Adrenal gland (tissue), 12 donors: ENCODE results near the gene GH2. TPM values are rescaled to one million over a fixed set of nuclear protein-coding genes. Genes with fewer than 3 reads are reported as not detected.
"Not testable (repeated sequence)": the region's sequence is repeated elsewhere in the genome, so short reads cannot be mapped to it uniquely, and the experiment has no call there.

Experiments used
- DNase-seq, 7 donors: peaks; one replicate each; pipeline ENCODE4 v3.0.0-alpha.2; 2019 to 2020
- H3K27ac ChIP-seq, 5 donors: fragments of 200-600 bp; sonication (generic) in 4 of 5; 1 replicate in 3 of 5; 2 replicates in 2 of 5; pipeline versions ENCODE4 v1.5.1 to v1.8.0; 2016 to 2020; ENCODE audit warnings: mild to moderate bottlenecking in 1 of 5
- H3K27me3 ChIP-seq: fragments of 200-600 bp; 2 replicates; pipeline ENCODE4 v1.8.0; 2021
- H3K36me3 ChIP-seq, 2 donors: fragments of 200-600 bp; replicated peaks in 1 of 2; 1 replicate in 1 of 2; 2 replicates in 1 of 2; pipeline versions ENCODE4 v1.5.1 to v1.8.0; 2018 to 2022
- H3K4me1 ChIP-seq, 2 donors: fragments of 200-600 bp; replicated peaks in 1 of 2; 1 replicate in 1 of 2; 2 replicates in 1 of 2; pipeline versions ENCODE4 v1.5.1 to v1.8.0; 2018 to 2021
- H3K4me3 ChIP-seq, 4 donors: fragments of 200-600 bp; sonication (generic) in 3 of 4; one replicate each; pipeline ENCODE4 v1.5.1; 2016 to 2018
- H3K9me3 ChIP-seq, 3 donors: fragments of 200-600 bp; sonication (generic) in 1 of 3; replicated peaks in 1 of 3; 1 replicate in 2 of 3; 2 replicates in 1 of 3; pipeline versions ENCODE4 v1.5.1 to v1.8.0; 2016 to 2021
- POLR2A ChIP-seq, 2 donors: fragments of 450-650 bp; IDR thresholded peaks; one replicate each; pipeline ENCODE4 v1.6.1; 2017; ENCODE audit warnings: antibody characterized with exemption in 2 of 2, mild to moderate bottlenecking in 2 of 2, moderate library complexity in 1 of 2
- WGBS, 4 donors: extraction: QIAGEN DNeasy Blood & Tissue Kit in 2 of 4; methylation state at CpG; one replicate each; pipeline versions ENCODE4 v1.1.5 to v1.1.7; 2013 to 2017; 5-methylcytosine and 5-hydroxymethylcytosine counted together
- intact Hi-C, 2 donors: fragments of 100-400 bp; cut with DNase I; formaldehyde crosslinking; loops; one replicate each; pipeline versions ENCODE4 v1.14.1 to v1.15.0; 2022 to 2023
- polyA plus RNA-seq, 3 donors: library from polyadenylated mRNA; stranded (reverse); fragments of 200-250 nt in 2 of 3; fragments of 350-450 nt in 1 of 3; fragmentation: Illumina TruSeq in 1 of 3; extraction: RNeasy Lipid Tissue Mini Kit (QIAGEN cat#74804) in 1 of 3; gene quantifications; one replicate each; pipeline ENCODE4 v1.2.3, GENCODE V29; 2013 to 2014
- total RNA-seq, 9 donors: library from RNA; depleted of rRNA in 4 of 9; stranded (reverse); fragments of >200 nt in 4 of 9; fragments of 120-200 nt in 1 of 9; fragmentation: NEBNext Ultra II Directional in 1 of 9; extraction: Animal tissue kit (Norgen Biotek cat#: 25700) in 1 of 9; gene quantifications; one replicate each; pipeline versions ENCODE4 v1.1.0 to v1.2.4, GENCODE V29; 2013 to 2023
- TF ChIP-seq, protein P1 (sequence below), 6 experiments: fragments of 450-650 bp in 4 of 6; fragments of 200-600 bp in 2 of 6; sonication (generic) in 1 of 6; IDR thresholded peaks; 1 replicate in 5 of 6; 2 replicates in 1 of 6; pipeline versions ENCODE4 v1.5.1 to v1.8.0; 2016 to 2021; ENCODE audit warnings: antibody characterized with exemption in 6 of 6, mild to moderate bottlenecking in 2 of 6, moderate library complexity in 1 of 6
- donor health status: healthy with polysubstance abuse.
- donor health status: Bipolar disorder and iron deficiency.
- donor health status: DM: yes; HTN: yes; CAD: no.
- donor health status: DM: no; HTN: no; CAD: no.
- donor health status: DM: no; HTN: no; CAD: no.
- donor health status: DM: yes; HTN: yes; CAD: no.

GH2 gene
- total and polyA plus RNA-seq, 12 donors, result not detected

DNA sequence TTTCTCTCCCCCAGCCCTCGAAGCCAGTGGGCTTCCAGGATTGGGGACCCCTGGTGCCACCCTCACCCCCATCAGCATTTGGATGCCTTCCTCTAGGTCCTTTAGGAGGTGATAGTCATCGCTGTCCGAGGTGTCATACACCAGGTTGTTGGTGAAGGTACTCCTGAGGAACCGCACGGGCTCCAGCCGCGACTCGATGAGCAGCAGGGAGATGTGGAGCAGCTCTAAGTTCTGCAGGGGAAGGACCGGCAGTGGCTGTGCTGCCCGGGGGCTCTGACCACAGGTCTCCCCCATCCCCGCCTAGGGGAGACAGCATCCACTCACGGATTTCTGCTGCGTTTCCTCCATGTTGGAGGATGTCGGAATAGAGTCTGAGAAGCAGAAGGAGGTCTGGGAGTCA is 28.4 kb upstream of the GH2 start:
- intact Hi-C loops, result loop anchor here (10.0 kb wide), 2 partner anchors 115 to 375 kb away; partner anchors contain the start of gene ICAM2 (in 1 of the 2)
- H3K27me3 ChIP-seq, result peaks cover 4% of the 10 kb centered on the region
- 80 to 87% (median 83%) methylated on average over 13 to 14 of the region's 14 CpGs for WGBS, 4 donors
- H3K36me3 ChIP-seq, result no peaks in the 10 kb centered on the region
- H3K4me3 ChIP-seq, result no peak overlapping the region
- DNase-seq, result no peak
- TF ChIP-seq, protein P1, sequence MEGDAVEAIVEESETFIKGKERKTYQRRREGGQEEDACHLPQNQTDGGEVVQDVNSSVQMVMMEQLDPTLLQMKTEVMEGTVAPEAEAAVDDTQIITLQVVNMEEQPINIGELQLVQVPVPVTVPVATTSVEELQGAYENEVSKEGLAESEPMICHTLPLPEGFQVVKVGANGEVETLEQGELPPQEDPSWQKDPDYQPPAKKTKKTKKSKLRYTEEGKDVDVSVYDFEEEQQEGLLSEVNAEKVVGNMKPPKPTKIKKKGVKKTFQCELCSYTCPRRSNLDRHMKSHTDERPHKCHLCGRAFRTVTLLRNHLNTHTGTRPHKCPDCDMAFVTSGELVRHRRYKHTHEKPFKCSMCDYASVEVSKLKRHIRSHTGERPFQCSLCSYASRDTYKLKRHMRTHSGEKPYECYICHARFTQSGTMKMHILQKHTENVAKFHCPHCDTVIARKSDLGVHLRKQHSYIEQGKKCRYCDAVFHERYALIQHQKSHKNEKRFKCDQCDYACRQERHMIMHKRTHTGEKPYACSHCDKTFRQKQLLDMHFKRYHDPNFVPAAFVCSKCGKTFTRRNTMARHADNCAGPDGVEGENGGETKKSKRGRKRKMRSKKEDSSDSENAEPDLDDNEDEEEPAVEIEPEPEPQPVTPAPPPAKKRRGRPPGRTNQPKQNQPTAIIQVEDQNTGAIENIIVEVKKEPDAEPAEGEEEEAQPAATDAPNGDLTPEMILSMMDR (IDR thresholded peaks at IDR 0.05), result no peak
- TF ChIP-seq POLR2A (IDR thresholded peaks at IDR 0.05), result no peak
- no peaks in the 10 kb centered on the region for H3K9me3 ChIP-seq
- no peak overlapping the region for H3K27ac ChIP-seq
- no peaks in the 10 kb centered on the region for H3K4me1 ChIP-seq

DNA sequence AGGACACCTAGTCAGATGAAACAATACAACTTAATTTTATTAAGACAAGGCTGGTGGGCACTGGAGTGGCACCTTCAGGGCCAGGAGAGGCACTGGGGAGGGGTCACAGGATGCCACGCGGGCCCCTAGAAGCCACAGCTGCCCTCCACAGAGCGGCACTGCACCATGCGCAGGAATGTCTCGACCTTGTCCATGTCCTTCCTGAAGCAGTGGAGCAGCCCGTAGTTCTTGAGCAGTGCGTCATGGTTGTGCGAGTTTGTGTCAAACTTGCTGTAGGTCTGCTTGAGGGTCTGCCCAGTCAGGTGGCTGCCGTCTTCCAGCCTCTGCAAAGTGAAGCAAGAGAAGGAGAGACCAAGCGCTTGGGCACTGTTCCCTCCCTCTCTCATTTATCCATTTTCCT is 27.8 kb upstream of the GH2 start:
- H3K27ac ChIP-seq, H3K27me3 ChIP-seq, H3K36me3 ChIP-seq, H3K9me3 ChIP-seq, H3K4me1 ChIP-seq, intact Hi-C loops, H3K4me3 ChIP-seq: not testable (repeated sequence)
- 80 to 85% (median 83%) methylated on average over 5 to 10 of the region's 10 CpGs for WGBS, 4 donors
- DNase-seq, result peak in 1 of 7 donors; percentile 12

DNA sequence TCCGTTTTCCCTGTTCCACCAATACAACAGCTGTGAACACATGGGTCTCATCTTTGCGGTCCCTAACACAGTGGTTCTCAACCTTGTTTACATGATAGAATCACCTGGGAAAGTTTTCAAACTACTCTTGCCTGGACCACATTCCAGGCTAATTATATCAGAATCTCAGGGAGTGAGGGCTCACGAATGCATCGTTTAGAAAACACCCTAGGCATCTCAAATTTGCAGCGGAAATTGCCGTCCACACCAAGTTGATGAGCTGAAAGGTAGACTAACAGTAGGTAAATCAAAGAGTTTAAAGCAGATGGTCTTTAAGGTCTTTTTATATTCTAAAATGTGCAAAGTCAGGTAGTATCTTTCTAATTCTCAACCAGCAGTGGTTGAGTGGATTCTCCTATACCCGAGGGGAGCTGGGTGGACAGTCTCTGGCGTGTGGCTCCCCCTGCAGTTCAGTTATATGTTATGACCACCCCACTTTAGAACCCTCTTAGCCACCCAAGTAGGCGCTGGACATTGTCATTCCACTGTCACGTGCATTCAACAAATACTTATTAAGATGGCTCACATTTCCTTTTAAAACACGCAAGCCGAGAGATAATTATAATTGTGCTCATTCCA is 25.5 kb upstream of the GH2 start:
- H3K9me3 ChIP-seq, H3K4me1 ChIP-seq, H3K27me3 ChIP-seq, H3K27ac ChIP-seq, H3K4me3 ChIP-seq, DNase-seq, H3K36me3 ChIP-seq, intact Hi-C loops: not testable (repeated sequence)
- WGBS, 4 donors, result 76 to 85% (median 82%) methylated on average over 10 to 12 of the region's 12 CpGs

DNA sequence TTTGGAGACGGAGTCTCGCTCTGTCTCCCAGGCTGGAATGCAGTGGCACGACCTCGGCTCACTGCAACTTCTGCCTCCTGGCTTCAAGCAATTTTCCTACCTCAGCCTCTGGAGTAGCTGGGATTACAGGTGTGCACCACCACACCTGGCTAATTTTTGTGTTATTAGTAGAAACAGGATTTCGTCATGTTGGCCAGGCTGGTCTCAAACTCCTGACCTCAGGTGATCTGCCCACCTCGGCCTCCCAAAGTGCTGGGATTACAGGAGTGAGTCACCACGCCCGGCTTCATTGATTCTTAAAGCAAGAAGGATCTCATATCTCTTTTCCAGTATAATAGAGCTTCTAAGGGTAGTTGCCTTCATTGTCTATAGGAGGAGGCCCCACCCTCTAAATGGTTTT is 23.1 kb upstream of the GH2 start:
- 93 to 96% (median 93%) methylated on average over 8 of the region's 8 CpGs for WGBS, 4 donors
- H3K4me3 ChIP-seq, H3K27me3 ChIP-seq, H3K9me3 ChIP-seq, DNase-seq, H3K4me1 ChIP-seq, H3K36me3 ChIP-seq, intact Hi-C loops, H3K27ac ChIP-seq: not testable (repeated sequence)

DNA sequence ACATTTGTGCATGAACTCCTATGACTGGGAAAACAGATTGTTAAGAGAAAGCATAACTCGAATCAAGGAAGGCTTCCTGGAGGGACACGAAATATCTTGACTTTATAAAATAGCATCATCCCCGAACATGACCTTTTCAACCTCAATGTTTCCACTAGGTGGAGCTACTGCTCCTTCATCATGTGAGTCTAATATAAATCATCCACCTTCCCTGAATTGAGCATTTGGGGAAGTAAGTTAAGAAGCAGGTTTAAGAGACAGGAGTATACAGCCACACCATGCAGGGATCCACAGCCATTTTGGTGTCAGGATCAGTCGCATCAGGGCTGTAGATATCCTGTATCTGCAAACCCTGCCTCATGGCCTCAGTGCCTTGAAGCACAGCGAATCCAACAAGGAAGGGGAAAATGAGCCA is 22.1 kb upstream of the GH2 start:
- intact Hi-C loops, H3K9me3 ChIP-seq, H3K4me3 ChIP-seq, H3K27me3 ChIP-seq, H3K36me3 ChIP-seq, H3K4me1 ChIP-seq, H3K27ac ChIP-seq: not testable (repeated sequence)
- WGBS, 4 donors, result 28 to 41% (median 34%) methylated on average over 4 to 5 of the region's 5 CpGs
- TF ChIP-seq, protein P1 (IDR thresholded peaks at IDR 0.05), result peak in 5 of 6 experiments; percentile 21 to 41 (median 39)
- DNase-seq, result peak in 1 of 7 donors; percentile 29

DNA sequence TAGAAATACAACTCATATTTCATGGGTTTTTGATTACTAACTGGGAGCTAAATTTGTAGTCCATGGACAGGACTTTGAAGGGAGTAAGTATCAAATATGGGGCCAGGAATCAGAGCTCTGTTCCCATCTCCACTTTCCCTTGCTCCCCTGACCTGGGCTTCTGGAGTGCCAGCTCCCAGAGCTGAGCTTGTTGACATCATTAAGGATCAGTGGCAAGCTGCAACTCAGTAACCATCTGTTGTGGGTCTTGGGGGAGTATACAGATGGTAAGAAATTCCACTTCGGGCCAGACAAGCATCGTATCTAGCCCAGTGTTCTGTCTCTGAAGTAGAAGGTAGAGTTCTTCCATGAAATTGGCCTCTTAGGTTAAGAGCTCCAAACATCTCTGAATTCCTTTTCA is 20.2 kb upstream of the GH2 start:
- H3K9me3 ChIP-seq, DNase-seq, H3K36me3 ChIP-seq, H3K4me3 ChIP-seq, H3K27me3 ChIP-seq, intact Hi-C loops, H3K4me1 ChIP-seq, H3K27ac ChIP-seq: not testable (repeated sequence)
- WGBS, 4 donors, result 91 to 96% (median 93%) methylated on average over 2 of the region's 2 CpGs

DNA sequence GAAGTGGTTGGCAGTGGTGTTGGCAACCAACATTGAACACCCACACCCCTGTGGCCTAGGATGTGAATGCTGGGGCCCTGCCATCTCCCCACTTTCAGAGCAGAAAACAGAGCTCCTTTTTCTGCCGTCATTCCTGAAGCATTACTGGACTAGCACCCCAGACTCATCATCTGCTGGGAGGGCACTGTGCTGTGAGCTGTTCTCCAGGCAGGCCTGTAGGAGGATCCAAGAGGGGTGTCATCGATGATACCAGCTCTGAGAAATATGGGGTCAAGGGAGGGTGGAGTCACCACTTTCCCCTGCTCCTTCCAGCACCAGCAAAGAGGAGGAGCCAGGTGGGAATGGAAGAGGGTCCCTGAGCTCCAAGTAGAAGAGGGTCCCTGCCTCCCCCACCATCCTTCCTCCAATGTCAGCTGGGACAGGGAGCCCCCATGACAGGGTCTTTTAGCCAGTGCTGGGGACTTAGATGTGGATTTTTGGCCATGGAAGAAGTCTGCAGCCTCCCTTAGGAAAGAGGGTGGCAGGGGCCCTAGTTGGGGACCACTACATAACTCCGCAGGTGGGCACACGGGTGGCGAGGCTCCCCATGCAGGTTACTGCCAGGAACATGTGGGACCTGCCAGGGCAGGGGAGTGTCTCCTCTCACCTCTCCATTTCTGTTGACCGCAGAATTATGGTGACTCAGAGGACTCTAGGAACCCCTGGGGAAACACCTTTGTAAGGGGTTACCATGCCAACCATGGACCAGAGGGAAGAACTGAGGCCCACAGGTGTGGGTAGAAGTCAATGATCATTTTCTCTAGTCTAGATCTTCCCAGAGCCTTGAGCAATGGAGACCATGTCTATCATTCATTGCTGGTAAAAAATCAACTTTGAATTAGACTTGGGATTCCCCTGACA is 17.4 kb upstream of the GH2 start:
- H3K4me3 ChIP-seq, H3K9me3 ChIP-seq, H3K27me3 ChIP-seq, H3K27ac ChIP-seq, intact Hi-C loops, H3K36me3 ChIP-seq, H3K4me1 ChIP-seq, DNase-seq: not testable (repeated sequence)
- 79 to 93% (median 86%) methylated on average over 6 of the region's 6 CpGs for WGBS, 4 donors

DNA sequence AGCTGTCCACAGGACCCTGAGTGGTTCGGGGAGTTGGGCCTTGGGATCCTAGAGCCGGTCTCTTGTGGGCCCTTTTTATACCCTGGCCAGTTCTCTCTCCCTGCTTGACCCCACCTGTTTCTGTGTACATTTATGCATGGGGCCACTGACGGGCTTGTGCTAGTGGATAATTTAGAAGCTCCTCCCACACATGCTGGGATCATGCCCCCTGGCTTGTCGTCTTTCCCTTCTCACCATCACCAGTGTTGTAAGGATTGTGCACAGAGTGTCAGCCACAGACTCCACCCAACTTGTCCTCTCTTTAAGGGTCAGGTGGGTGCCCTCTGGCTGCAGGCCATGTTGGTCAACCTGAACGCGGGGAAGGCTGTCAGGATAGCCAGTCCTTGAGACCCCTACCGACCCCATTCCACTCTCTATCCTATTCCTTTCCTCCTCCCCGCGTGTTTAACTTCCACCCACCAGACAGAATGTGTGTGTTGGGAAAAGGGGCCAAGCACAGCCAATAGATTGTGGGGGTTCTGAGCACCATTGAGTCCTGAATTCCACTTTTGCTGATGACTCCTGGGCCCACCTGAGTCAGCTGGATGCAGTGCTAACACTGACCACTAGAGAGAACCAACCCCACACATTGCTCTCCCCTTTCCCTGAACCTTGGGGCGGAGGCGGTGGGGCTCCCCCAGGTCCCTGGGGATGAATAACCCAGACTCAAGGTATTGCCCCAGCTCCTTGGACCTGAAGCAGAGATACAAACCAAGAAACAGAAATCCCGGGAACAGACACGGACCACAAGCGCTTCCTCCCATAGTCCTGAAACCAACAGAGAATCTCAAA is 15.0 kb upstream of the GH2 start, which contains the start of gene CSH1:
CSH1 (minus strand) TSS at position 51 of the 831 bp plus-strand sequence. CDS start 63 bp downstream, outside the sequence.
- H3K27ac ChIP-seq, H3K27me3 ChIP-seq, intact Hi-C loops, H3K4me1 ChIP-seq, H3K9me3 ChIP-seq, H3K4me3 ChIP-seq, H3K36me3 ChIP-seq: not testable (repeated sequence)
- DNase-seq, result peak in 1 of 7 donors; percentile 18
- 90 to 95% (median 94%) methylated on average over 5 to 10 of the region's 14 CpGs for WGBS, 4 donors
